VCaP (cell line): ENCODE results near the gene LIPF.
"Not testable (repeated sequence)": the region's sequence is repeated elsewhere in the genome, so short reads cannot be mapped to it uniquely, and the experiment has no call there.

Source experiments
- H3K27ac ChIP-seq: fragments of 450-650 bp; 2 replicates; pipeline ENCODE4 v1.5.1; 2017
- TF ChIP-seq, protein P1 (sequence below): fragments of 450-650 bp; conservative IDR thresholded peaks from 2 replicates; pipeline ENCODE4 v1.5.1; 2017; ENCODE audit warnings: mild to moderate bottlenecking, moderate library complexity

The LIPF gene

DNA sequence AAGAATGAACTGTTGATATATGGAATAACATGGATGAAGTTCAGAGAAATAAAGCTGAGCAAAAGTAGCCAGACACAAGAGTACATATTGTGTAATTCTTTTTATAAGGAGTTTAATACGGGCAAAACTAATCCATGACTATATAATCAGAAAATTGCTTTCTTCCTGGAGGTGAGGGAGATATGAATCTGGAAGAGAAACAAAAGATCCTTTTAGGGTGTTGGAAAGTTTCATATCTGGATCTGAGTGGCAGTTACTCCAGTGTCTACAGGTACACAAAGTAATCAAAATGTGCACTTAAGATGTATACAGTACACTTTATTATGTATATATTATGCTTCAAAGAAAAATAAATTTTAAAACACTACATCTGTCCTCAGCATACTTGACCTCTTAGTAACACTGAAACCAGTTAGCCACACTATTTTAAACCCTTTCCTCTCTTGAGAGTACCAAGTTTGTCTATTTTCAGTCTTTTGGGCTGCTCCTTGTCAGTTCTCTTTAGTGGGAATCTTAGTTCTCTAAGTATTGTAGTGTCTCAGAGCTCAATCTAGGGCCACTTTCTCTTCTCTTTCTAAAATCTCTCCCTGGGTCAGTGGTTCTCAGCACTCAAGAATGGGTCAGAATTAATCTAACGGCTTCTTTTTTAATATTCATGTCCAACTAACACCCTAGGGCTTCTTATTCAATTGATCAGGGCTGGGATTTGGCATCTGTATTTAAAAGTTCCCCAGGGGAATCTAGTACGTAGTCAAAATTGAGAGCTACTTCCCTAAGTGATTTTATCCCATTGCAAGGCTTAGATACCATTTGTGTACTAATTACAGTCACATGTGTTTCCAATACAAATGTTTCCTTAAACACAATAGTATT lies 4.3 kb upstream of the LIPF start:
- TF ChIP-seq, protein P1, sequence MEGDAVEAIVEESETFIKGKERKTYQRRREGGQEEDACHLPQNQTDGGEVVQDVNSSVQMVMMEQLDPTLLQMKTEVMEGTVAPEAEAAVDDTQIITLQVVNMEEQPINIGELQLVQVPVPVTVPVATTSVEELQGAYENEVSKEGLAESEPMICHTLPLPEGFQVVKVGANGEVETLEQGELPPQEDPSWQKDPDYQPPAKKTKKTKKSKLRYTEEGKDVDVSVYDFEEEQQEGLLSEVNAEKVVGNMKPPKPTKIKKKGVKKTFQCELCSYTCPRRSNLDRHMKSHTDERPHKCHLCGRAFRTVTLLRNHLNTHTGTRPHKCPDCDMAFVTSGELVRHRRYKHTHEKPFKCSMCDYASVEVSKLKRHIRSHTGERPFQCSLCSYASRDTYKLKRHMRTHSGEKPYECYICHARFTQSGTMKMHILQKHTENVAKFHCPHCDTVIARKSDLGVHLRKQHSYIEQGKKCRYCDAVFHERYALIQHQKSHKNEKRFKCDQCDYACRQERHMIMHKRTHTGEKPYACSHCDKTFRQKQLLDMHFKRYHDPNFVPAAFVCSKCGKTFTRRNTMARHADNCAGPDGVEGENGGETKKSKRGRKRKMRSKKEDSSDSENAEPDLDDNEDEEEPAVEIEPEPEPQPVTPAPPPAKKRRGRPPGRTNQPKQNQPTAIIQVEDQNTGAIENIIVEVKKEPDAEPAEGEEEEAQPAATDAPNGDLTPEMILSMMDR: no peak
- no peak overlapping the region for H3K27ac ChIP-seq

DNA sequence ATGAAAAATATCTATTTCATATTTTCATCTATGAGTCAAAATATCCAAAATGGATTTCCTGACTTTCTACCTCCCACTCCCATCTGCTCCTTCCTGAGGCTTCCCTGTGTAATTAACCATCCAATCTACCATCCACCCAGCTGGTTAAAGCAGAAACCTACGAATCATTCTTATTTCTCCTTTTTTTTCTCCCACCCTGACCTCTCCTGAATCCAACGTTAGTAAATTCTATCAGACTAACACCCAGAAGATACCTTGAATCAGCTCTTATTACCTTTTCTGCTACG lies 3.7 kb upstream of the LIPF start:
- no peak overlapping the region for H3K27ac ChIP-seq
- TF ChIP-seq, protein P1: no peak

DNA sequence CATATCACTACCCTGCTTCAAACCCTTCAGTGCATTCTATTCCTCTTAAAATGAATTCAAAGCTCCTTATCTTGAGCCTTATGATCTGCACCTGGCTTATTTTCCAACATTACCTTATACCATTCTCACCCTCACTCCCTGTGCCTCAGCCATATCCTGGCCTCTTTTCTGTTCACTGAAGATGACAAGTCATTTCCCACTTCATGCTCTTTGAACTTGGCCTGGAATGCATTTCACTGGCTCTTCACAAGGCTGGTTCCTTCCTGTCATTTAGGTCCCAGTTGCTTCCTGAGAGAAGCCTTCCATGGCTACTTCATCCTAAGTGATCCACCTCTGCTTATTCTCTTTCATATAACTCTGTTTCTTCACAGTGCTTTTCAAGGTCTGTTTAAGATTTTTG lies 3.2 kb upstream of the LIPF start:
- TF ChIP-seq, protein P1: no peak
- H3K27ac ChIP-seq: no peak overlapping the region

DNA sequence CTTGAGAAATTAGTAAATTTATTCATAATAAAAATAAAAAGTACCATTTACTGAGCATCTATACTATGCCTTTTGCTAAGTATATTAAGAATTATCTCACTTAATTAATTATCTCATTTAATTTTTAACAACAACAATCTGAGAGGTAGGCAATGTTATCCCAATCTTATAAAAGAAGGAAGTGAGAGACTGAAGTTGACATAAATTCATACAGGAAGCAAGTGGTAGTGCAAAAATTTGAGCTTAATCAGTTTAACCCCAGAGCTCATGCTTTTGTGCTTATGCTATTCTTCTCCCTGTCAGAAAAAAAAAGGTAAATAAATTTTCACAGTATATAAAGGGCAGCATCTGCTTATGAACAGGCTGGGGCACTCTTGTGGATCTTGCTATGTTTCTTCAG lies 2.7 kb upstream of the LIPF start:
- H3K27ac ChIP-seq: no peak overlapping the region
- TF ChIP-seq, protein P1: no peak

DNA sequence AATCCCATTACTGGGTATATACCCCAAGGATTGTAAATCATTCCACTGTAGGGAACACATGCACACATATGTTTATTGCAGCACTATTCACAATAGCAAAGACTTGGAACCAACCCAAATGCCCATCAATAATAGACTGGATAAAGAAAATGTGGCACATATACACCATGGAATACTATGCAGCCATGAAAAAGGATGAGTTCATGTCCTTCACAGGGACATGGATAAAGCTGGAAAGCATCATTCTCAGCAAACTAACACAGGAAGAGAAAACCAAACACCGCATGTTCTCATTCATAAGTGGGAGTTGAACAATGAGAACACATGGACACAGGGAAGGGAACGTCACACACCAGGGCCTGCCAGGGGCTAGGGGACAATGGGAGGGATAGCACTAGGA lies 1.1 kb upstream of the LIPF start:
- H3K27ac ChIP-seq: not testable (repeated sequence)

DNA sequence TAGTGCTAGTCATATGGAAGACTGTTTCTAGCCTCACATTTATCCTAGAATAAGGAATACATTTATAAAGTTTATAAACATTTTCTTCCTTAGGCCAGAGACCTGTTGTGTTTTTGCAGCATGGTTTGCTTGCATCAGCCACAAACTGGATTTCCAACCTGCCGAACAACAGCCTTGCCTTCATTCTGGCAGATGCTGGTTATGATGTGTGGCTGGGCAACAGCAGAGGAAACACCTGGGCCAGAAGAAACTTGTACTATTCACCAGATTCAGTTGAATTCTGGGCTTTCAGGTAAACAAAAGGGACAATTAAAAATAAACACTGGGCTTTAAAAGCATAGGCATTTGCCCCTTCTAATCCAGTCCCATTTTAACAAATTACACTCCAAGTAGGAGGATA lies 4.2 kb downstream of the LIPF start:
- TF ChIP-seq, protein P1: no peak
- H3K27ac ChIP-seq: no peak overlapping the region

DNA sequence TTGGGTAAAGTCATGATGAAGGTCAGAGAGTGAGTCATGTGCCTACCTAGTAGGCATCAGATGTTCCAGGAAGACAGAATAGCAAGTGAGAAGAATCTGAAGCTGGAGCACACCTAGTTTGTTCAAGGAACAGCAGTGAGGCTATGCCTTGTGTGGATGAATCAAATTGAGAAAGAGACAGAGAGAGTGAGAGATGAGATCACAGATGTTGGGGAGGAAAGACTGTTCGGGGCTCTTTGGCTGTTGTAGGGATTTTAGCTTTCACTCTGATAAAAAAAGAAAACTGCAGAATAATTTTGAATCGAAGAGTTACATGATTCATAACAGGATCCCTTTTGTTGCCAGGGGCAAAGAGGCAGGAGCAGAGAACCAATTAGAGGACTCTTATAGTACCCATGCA lies 6.3 kb downstream of the LIPF start:
- TF ChIP-seq, protein P1: no peak
- H3K27ac ChIP-seq: no peak overlapping the region

DNA sequence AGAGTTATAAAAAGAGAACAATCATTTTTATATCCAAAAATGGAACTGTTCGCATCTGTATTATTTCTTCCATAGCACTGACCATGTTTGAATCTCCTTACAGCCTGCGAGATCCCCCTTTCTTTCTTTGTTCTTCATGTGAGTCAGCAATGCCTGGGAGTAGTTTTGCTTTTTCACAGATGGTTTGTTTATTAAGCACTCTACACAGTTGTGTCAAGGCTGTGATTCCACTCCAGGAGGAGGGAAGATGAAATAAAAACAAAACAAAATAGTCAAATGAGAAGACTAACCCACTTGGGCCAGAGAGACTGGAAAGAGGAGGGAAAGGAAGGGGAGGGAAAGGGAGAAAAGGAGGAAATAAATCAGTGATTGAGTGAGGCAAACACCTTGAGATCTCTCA lies 7.8 kb downstream of the LIPF start:
- TF ChIP-seq, protein P1: no peak
- no peak overlapping the region for H3K27ac ChIP-seq
